GM18519 (cell line): ENCODE results near the gene CCDC60.

Experiments used
- ATAC-seq: cut with Tn5 transposase; IDR thresholded peaks from one replicate; pipeline ENCODE4 v1.9.1; 2021; ENCODE audit warnings: mild to moderate bottlenecking, moderate library complexity; ENCODE audit not compliant: unreplicated experiment, low FRiP score

CCDC60 gene

DNA sequence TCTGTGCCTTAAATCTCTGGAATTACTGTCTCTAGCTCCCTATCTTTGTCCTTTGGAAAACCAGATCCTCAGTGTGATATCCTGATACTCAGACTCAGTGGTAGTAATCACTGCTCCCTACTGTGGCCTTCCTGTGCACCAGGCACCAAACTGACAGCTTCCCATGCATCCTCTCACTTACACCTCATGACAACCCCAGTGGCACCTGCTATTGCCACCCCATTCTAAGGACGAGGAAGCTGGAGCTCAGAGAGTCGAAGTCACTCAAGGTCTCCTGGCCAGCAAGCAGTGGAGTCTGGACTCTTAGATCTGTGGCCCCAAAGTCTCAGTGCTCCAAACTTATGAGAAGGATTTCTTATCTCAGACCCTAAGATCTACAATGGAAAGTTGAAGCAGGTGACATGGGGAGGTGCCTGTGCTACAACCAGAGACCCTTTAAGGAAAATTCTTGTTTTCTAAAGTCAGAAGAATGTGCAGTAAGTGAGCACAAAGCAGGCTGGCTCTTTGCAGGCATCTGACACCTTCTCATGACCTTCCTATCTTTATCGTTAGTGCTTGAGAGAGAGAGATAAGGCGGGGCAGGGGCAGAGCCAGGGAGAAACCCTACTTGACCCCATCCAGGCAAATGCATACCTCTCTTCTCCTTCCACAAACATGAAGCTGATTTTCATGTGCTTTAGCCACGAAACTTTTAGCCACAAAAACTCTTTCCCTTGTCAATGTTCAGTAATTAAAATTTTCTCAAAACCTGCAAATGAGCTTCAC, 47.1 kb downstream of the CCDC60 start:
- no peak for ATAC-seq

DNA sequence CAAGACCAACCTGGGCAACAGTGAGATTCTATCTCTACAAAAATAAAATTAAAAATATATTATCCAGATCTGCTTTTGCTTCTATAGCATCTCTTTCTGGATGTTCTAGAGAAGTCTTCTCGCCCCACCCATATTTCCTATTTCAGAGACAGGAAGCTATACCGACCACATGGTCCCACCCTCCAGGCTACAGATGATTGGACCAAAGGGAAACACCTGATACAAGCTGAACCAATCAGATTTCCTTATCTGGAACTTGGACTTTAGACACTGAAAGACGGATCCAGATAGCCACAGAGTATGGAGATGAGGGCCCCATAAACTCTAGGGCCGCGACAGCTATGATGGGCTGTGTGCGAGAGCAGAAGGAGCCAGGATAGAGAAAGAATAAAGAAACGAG, 48.7 kb downstream of the CCDC60 start:
- ATAC-seq = no peak

DNA sequence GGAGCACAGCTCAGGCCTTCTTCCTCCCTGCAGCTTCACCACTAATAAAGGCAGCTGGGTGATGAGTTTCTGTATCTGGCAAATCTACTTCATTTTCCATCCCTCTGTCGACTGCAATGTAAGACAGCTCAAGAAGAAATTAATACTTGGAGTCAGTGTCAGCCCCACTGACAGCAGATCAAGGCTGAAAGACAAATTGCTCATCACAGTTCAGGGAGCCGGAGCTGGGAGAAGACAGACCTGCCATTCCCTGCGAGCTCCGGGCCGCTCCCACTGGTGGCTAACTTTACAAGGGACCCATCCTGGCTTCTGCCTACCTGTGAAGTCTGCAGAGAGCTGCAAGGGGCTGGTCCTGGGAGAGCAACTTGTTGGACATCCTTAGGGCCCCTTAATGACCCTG, 49.8 kb downstream of the CCDC60 start:
- no peak for ATAC-seq

DNA sequence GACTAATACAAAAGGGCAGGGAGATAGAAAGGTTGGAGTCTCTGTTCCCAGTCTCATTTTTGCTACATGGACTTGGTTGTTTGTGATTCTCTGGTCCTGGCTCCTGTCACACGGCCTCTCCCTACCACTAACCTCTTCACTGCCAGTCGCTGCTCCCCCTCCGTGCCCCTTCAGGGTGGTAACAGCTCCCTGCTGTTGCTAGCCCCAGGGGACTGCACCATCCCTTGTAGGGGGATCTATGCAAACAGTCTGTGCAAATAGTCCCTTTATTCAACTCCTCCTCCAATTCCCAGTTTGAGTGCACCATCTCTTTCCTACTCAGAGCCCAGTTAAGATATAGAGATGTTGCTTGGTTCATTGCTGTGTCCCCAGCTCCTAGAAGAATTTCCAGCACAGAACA, 51.1 kb downstream of the CCDC60 start:
- no peak for ATAC-seq

DNA sequence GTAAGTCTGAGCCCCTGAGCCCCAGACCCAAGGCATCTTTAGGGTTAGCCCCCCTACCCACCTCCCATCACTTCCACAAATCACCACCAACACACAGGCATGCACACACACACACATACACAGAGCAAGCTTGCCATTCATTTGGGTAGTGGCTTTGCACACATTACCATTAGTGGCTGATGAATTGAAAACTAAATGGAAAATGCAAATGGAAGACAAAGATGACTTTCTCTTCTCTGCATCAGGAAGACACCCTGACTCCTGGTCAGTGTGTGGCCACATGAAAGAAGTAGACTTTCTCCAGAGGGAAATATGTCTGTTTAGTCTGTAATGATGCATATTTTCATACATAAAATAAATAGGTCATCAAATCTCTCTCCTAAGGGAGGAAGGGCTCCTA, 55.2 kb downstream of the CCDC60 start:
- ATAC-seq = no peak

DNA sequence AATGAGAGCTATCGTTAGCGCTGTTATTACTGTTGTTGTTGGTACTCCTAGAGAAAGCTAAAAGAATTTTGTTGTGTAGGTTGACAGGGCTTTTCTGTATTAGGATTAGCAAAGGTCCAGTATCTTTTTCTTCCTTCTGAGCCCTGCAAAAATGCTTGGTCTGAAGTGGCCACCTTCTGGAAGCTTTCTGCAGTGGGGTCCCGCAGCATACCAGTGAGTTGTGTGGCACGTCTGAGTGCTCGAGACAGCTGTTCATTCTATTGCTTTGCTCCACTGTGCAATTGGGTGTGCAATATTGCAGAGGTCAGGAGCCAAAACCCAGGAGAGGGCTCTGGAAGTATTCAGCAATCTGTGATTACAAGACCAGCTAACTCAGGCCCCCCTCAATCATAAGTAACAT, 57.1 kb downstream of the CCDC60 start:
- ATAC-seq = no peak

DNA sequence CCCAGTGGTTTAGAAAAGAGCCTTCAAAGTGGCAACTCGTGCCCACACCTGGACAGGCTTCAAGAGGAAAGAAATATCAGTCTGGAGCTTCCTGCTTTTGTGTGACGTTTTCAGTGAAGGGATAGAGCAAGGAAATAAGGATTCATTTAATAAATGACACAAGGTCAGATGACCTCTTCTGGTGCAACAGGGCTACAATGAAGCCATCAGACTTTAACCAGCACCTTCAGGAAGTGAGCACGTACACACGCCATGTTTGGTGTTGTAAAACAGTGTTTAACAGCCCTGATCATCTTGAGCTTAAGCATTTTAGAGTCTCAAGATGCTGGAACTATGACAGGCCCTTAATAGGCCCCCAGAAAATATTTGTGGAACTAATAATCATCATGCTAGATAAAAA, 59.1 kb downstream of the CCDC60 start:
- no peak for ATAC-seq

DNA sequence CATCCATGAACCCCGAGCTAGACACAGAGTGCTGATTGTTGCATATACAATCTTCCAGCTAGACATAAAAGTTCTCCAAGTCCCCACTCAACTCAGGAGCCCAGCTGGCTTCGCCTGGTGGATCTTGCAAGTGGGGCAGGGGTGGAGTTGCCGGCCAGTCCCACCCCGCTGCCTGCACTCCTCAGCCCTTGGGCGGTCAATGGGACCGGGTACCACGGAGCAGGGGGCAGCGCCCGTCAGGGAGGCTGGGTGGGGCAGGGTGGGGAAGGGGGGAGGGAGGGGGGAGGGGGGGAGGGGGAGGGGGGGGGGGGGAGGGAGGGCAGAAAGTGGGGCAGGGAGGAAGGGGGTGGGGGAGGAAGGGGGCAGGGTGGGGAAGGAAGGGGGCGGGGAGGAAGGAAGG, 63.0 kb downstream of the CCDC60 start:
- ATAC-seq = no peak

DNA sequence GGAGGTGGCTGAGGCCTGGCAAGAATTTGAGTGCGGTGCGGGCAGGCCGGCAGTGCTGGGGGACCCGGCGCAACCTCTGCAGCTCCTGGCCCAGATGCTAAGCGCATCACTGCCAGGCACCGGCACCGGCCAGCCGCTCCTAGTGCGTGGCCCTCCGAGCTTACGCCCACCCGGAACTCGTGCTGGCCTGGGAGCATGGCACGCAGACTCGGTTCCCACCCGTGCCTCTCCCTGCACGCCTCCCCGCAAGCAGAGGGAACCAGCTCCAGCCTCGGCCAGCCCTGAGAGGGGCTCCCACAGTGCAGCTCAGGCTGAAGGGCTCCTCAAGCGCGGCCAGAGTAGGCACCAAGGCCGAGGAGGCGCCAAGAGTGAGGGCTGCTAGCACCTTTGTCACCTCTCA, 63.7 kb downstream of the CCDC60 start:
- no peak for ATAC-seq

DNA sequence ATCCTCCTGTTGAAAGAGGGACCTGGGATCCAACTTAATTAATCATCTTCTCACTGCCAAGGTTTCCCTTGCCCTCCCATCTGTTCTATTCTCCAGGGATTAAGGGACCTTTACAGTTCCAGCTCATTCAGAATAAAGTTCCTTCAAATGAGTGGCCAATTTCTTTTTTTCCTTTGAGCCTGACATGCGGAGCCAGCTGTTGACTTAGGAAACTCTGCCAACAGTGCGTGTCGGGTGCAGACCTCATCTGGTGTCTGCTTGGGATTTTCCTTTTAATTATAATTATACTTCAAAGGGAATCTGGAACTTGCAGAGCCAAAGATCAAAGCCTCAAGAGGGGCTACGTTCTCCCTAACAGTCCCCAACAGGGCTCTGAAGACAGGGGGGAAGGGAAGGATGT, 64.8 kb downstream of the CCDC60 start:
- ATAC-seq = no peak

DNA sequence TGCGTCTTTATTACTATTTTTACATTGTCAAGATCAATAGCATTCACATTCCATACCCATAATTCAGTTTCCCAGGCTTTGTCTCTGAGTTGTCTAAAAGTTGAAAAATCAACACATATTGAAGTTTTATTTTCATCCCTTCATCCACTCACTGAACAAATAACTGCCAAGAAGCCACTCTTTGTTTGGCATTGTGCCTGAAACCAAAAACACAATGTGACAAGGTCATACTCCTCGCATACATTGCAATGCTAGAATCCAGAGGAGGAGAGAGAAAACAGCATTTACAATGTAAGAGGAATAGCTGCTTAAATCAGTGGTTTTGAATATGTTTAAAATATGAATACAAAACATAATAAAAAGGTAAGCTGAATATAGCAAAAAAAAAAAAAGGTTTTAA, 71.8 kb downstream of the CCDC60 start:
- no peak for ATAC-seq

DNA sequence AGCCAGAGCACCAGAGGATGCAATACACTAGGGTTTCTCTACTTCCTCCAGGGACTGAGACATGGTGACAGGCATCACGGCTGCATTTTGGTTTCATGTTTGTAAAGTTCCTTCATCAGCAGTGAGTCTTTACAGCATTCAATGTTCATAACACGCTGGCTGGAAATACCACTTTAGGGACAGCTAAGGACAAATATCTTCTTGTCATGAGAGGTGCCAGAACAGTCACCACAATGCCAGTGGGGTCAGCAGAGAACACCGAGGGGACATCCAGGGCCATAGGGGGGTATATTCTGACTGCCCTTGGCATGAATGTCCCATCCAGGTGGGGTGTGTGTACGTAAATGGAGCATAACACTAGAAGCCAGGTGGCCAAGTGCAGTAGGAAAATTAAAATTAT, 72.3 kb downstream of the CCDC60 start:
- ATAC-seq = no peak

DNA sequence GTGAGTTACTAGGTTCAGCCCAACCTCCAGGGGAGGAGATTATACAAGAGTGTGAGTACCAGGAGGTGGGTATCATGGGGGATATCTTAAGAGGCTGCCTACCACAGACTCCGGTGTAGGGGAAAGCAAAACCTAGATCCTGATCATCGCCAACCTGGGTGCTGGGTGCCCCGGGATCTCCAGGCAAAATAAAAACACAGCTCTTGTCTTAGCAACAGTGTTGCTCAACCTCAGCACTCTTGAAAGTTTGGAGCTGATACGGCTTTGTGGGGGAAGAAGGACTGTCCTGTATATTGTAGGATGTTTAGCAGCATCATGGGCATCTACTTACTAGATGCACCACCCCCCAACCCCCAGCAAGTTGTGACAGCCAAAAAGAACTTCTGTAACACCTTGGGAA, 74.5 kb downstream of the CCDC60 start:
- no peak for ATAC-seq

DNA sequence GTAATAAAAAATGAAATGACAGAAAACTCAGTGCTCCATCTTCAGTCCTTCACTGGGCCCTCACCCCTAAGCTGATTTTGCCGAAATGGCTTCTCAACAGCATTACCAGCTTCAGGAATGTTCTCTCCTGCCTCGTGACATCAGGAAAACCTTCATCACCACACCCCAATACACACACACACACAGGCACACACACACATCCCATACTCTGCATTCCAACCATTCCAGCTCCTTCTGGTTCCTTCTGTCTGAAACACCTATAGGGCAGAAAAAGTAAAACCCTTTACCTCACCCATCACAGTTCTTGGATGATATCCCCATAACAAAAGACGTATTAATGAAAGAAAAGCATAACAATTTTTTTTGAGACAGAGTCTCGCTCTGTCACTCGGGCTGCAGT, 75.9 kb downstream of the CCDC60 start:
- ATAC-seq = no peak

DNA sequence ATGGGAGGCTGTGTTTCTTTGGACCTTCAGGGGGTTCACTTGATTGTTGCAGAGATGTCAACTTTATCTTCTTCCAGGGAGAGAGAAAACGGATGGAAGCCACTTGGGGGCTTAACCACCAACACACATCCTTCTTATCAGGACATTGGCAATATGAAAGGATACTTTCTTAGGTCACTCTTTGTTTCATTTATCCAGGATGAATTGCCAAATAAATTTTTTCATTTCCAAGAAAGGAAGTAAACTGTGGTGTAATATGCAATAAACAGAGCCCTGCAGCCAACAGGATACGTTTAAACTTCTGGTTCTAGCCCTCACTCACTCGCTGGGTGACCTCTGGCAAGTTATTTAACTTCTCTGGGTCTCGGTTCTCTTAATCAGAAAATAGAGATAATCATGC, 77.8 kb downstream of the CCDC60 start:
- no peak for ATAC-seq

DNA sequence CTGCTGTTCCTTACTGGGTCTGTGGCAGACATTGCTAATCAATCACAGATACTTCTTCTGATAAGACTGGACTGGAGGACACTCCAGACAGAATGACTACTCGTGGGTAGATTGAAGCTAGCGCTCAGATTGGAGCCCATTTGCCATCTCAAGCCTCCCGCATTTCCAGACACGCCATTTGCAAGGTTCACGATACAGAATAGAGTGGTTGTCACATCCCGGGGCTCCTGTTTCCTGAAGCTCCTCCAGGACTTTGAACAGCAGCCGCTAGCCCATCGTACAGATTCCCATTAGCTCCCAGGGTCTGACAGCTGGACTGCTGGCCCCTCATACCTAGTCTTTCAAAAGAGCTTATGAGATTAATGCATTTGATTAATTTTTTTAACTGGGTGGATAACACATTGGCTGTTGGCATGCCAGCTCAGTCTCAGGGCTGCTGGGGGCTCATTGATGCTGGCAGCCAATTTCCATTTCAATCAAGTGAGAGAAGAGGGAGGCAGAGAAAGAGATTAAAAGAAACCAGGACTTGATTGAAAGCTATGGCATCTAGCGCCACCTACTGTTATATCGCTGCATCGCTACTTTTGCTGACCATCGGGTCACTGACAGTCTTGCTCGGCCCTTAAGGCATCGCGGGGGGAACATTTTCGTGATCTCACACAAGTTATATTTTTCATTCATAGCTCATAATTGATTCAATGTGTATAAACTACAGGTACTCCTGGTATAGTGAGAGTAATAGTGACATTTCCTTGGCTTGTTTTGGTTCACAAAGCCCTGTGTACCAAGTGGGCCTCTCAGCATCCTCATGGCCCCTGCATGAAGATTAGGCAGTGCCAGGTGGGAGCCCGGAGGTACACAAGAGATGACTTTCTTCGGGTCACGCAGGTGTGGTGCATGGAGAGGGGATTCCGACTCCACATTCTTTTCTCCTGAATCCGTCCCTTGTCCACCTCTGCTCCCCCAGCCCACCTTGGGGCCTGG, 78.6 kb downstream of the CCDC60 start:
- no peak for ATAC-seq

DNA sequence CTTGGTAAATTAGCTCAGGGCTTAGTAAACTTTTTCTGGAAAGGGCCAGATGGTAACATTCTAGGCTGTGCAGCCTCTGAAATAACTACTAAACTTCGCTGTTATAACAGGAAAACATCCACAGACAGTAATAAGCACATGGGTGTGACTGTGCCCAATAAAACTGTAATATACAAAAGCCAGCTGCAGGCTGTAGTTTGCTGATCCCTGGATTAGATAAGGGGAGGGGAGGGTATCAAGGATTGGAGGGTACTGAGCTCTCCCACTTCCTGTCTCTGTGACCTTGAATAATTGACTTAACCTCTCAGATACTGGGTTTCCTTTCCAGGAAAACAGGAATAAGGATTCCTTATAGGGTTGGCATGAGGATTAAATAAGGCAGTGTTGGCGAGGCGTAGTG, 81.2 kb downstream of the CCDC60 start:
- ATAC-seq = no peak

DNA sequence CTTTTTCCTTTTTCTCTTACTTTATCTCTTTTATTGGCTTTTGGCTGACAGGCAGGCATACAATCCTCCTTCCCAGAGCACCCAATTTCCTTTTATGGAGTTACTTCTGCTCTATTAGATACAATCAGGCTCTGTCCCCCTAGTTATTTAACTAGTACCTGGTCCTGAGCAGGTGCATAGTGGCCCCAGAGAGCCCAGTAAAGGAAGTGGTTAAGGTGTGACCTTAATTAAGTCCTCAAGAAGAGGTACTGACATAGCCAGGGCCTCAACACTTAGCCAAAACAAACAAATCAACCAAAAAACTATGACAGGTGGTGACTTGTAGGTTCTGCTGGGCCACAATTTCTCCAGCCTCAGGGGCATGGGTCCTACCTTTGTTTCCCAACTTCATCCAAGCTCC, 82.9 kb downstream of the CCDC60 start:
- ATAC-seq = no peak

DNA sequence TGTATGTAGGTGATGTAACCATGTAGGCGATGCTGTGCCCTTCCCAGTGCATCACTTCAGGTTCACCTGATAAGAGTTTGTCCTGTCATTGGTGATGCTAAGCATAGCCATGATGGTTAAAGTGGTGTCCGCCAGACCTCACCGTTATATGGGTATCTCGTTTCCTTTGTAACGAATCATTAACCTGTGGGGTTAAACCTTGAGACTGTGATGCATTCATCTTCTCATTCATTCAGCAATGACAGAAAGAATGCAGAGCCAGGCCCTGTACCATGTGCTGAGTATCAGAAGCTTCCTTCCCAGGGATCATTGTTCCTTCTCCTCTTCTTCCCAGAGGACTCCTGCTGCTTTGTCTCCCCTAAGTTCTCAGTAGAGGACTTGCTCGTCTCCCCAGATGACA, 84.9 kb downstream of the CCDC60 start:
- no peak for ATAC-seq

DNA sequence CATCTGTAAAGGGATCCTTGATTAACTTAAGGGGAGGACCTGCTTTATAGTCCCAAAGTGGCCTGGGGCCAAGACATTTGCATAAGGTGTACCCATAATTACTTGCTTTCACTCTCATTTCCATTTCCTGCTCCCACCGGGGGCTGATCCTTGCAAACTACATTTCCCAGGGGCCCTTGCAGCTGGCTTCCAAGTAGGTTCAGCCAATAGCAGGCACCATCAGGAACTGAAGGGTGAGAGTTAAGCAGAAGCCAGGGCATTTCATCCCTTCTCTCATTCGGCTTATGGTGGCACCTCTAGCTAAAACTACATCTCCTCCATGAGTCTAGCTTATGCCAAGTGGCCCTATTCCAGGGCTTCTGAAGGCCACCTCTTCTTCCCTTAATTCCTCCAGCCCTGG, 88.8 kb downstream of the CCDC60 start:
- no peak for ATAC-seq

DNA sequence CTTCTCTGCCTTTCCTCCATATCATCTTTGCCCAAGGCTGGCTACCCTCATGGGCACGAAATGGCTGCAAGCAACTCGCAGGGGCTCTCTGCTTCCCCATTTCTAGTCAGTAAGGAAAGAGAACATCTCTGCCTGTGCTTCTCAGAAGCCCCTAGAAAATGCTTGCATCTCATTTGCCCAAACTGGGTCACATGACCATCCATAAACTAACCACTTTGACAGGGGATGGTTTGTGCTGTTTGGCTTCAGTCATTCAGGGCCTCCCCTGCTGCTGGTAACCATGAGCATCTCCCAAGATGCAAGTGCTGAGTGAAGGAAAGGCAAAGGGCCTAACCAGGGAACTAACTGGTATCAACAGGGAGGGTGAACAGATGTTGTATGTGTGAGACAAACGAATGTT, 91.1 kb downstream of the CCDC60 start:
- no peak for ATAC-seq

DNA sequence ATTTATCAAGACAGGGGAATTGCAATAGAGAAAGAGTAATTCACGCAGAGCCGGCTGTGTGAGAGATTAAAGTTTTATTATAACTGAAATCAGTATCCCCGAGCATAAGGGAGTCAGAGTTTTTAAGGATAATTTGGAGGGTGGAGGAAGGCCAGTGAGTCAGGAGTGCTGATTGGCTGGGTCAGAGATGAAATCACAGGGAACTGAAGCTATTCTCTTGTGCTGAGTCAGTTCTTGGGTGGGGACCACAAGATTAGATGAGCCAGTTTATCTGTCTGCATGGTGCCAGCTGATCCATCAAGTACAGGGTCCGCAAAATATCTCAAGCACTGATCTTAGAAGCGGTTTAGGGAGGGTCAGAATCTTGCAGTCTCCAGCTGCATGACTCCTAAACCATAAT, 96.6 kb downstream of the CCDC60 start:
- no peak for ATAC-seq
